HG02870 (cell line): ENCODE data around the gene ZFHX3.

Source experiments
- ATAC-seq: cut with Tn5 transposase; IDR thresholded peaks from one replicate; pipeline ENCODE4 v1.9.1; 2021; ENCODE audit warnings: mild to moderate bottlenecking, moderate library complexity; ENCODE audit not compliant: unreplicated experiment

ZFHX3 gene

DNA sequence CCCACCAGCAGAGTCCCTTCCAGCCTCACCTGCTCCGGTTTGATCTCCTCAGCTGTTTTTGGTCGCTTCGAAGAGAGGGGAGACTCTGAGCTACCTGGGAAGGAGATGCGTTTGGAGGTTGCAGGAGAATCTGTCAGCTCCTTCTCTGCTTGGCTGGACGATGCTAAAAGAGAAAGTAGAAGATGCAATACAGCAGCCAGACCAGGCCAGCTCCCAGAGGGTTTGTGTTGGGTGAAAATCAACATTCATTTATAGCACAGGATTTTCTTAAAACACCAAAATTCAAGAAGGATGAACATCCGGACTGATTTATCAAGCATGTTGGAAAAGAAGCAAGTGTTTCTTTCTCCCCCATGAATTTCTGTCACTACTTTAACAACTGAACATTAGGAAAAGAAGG, 236.1 kb downstream of the ZFHX3 start:
- no peak for ATAC-seq

DNA sequence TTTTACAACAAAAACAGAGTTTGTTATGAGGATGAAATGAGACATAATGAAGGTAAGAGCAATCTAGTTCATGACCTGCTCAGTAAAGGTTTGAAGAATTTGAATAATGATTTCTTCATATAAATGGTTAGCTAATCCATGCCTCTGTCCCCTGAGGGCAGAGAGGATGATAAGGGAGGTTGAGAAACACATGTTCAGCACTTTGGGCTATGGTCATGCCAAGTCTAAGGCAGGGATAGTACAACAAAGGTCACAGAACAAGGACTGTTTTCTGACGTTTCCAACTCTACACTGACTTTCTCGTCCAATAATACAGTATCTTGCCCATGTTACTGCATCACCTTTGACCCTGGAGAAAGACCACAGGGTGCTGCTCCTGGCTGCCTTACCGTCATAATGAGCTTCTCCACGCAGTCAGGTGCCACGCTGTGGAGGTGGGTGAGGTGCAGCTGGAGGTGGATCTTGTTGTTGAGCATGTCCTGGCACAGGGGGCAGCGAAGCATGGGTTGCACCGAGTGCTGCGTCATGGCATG, 236.7 kb downstream of the ZFHX3 start:
- no peak for ATAC-seq

GRCh38 chr16:72810480-72810879, 237.4 kb downstream of the ZFHX3 start:
- no peak for ATAC-seq

- ATAC-seq = no peak
Observed at GRCh38 chr16:72809446-72809845, 238.5 kb downstream of the ZFHX3 start.

DNA sequence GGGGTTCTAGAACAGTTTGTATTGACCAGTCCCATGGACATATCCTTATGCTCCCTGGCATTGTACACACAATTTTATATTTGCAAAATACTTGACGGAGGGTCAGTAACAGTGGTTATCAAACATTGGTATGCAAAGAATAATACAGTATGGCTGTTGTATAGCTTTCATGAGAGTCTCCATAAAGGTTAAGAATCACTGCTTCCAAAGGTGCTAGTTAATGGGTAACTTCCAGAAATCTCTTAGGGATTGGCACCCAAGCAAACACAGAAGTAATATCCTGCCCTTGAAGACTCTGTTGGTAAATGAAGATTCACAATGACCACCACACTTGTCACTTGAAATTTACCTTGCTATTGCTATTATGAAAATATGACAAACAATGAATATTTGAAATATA, 239.2 kb downstream of the ZFHX3 start:
- ATAC-seq = no peak

DNA sequence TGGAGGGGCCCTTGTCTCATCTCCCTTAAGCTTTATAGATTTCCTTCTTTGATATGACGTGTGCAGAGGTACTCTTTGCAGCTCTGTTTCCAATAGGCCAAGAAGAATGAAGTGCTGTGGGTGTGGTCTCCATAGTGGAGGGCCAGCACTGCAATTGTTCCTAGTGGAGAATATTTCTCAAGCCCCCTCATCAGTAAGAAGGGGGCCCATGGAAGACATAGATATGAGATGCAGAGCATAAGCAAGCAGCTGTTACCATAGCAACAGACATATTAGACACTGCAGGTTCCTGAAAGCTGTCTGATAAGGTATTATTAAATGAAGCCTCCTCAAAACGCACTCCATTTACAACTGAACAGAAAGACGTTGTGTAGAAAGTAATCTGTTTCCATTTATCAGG, 240.7 kb downstream of the ZFHX3 start:
- no peak for ATAC-seq

- no peak for ATAC-seq
Observed at GRCh38 chr16:72805486-72805885, 242.4 kb downstream of the ZFHX3 start.

GRCh38 chr16:72800524-72801161, 247.3 kb downstream of the ZFHX3 start:
- ATAC-seq = no peak

- ATAC-seq = no peak
Observed at GRCh38 chr16:72798264-72798663, 249.7 kb downstream of the ZFHX3 start.

- ATAC-seq = no peak
Observed at GRCh38 chr16:72797621-72798020, 250.3 kb downstream of the ZFHX3 start.

DNA sequence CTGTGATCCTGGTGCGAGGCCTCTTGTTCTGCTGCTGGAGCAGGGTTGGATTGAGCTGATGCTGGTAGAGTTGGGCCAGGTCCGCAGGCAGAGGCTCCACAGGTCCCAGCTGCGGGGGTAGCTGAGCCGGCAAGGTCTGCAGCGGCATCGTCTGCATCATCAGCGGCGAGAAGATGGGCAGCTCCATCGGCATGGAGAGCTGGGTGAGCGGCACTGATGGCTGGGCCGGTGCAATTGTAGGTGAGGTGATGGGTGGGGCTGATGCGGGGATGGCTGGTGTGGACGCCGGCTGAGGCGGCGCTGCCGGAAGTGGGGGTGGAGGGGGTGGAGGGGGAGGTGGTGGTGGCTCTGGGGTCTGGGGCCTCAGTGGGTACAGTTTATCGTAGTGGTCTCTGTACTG, 251.7 kb downstream of the ZFHX3 start:
- ATAC-seq = no peak

DNA sequence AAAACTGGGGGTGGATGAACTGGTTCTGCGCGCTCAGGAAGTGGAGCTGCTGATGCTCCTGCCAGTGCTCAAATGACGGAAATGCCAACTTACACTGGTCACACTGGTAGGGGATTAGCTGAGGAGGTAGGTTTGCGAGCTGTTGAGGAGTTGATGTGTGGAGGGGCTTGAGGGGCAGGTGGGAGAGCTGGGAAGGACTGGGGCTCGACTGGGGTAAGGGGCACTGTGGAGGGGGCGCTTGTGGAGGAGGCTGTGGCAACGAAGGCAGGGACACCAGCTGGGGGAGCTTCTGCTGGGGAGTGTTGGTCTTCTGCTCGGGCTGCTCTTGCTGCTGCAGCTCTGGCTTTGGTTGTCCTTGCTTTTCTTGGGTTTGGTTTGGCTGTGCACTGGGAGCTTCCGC, 252.9 kb downstream of the ZFHX3 start:
- no peak for ATAC-seq

GRCh38 chr16:72794319-72794718, 253.6 kb downstream of the ZFHX3 start:
- ATAC-seq = no peak

DNA sequence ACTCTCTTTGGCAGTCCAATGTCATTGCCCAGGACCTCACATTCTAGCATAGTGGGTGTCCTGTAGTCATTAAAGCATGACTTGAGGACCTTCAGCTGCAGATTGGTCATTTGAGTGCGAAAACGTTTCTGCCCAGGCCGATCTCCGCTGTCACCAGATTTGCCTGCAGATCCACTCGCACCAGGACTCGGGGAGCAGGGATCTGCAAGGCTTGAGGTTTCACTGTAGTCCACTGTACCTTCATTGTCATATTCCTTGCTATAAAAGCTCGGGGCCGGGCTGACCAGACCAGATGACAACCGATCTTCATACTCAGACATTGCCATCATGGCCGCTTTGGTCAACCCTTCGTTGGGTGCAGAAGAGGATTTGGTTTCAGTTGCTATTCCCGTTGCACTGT, 254.2 kb downstream of the ZFHX3 start:
- ATAC-seq = no peak

- ATAC-seq = no peak
Observed at GRCh38 chr16:72793017-72793416, 254.9 kb downstream of the ZFHX3 start.

DNA sequence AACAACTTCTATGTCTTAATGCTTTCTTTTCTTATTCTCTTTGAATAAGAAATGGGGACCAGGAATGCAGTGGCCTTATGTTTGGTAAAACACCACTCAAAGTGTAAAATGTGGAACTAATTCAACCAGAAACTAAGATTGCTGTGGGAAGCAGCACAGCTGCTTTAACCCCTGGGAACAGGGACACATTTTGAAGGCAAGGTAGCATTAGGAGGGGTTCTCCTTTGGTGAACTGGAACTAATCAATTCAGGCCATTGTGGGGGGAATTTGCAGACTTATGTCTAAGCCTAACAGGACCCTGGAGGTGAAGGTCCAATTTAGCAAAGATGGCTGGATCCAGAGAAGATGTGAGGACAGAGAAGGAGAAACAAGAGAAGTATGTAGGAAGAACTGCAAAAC, 256.1 kb downstream of the ZFHX3 start:
- no peak for ATAC-seq

DNA sequence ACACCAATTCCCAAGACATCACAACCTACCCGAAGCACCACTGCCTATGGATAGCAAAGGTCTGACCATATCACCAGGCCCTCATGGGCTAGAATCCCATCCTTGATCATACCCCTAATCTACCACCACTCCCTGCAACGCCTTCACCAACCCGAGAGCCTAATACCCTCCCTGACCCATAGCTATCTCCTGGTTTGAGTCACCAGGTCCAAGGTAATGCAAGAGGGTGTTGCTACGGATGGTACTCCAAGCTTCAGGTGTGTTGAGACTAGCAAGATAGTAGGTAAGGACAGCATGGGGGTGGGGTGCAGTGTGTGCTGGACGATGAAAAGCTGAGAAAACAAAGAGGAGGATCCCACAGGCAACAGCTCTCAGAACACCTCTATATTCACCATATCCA, 258.0 kb downstream of the ZFHX3 start:
- ATAC-seq = no peak

DNA sequence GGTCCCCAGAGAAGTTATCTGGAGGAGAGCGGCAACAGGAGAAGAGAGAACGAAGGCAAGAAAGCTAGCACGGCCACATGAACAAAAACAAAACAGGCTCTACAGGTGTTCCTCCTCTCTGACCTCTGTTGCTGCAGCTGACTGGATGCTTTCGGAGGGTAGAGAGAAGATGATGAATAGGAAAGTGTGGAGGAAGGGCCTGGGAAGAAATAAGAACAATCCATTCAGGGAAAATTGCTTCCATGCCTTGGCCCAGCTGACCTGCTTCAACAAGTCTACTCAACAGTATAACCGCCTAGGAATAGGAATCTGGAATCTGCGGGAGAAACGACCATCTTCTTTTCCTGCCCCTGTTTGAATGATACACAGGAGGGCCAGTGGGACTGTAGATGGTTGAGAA, 258.5 kb downstream of the ZFHX3 start:
- ATAC-seq = no peak

DNA sequence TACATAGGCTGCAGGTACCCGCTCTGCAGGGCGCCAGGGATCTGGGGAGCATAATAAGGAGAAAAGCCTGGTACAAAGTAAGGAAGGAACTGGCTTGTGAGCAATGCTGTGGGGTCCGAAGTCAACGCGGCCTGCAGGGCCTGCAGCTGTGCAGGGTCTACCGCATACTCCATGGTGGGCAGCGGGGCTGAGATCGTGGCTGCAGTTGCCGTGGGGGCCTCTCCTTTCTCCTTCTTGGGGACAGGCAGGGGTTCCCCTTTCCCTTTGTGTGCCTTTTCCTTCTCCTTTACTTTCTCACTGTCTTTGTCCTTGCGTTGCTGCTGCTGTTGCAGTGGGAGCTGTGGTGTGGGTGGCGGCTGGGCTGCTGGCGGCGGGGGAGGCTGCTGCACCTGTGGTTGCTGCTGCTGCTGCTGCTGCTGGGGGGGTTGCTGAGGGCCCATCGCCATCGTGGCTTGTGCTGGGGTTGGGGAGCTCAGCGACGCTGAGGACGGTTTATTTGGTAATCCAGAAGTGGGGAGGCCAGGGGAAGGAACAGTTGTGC, 259.6 kb downstream of the ZFHX3 start:
- no peak for ATAC-seq

DNA sequence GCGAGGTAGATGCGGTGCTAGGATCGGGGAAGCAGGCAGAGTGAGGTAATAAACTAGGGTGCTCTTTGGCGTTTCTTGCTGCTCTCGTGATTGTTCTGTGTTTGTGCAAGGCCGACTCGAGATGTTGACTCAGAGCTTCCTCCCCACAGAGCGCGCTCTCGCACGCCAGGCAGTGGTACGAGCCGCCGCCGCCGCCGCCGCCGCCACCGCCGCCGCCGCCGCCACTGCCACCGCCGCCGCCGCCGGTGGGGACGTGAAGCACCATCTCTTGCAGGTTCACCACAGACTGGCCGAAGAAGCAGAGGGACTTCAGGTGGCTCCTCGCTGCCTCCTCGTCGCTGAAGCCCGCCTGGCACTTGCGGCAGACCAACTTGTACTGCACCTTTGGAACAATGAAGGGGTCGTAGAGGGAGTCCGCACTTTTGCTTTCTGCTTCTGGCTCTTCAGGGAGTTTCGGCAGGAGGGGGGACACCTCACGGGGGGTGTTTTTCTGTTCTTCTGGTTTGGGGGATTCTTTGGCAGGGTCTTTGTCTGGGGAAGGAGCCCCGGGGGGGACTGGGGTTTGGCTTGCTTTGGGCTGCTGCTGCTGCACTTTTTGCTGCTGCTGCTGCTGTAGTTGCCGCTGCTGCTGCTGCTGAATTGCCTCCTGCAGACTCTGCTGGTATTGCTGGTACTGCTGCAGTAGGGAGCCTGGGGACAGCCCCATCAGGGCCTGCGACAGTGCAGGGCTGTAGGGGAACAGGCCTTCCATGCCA, 260.2 kb downstream of the ZFHX3 start:
- ATAC-seq = peak; percentile 92

DNA sequence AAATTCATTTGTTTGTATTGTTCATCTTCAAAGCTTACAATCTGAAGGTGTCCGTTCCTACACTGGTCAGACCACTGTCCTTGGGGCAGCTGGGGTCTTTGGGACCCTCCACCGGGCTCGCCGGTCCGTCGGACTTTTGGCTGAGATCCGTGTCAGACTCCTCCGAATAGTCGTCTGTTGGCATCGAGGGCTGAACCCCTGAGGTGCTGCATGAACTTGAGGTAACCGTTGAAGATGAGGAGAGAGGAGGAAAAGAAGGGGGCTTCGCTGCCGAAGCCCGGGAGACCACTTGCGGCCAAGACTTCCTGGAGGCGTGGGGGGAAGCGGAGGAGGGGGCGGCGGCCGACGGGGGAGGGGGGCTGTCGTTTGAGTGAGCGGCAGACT, 260.8 kb downstream of the ZFHX3 start:
- no peak for ATAC-seq

GRCh38 chr16:72786606-72787005, 261.3 kb downstream of the ZFHX3 start:
- ATAC-seq = no peak
